Measurements from ENCODE around the gene RAB8B. TPM values are rescaled to one million over a fixed set of nuclear protein-coding genes. Genes with fewer than 3 reads are reported as not detected.

The RAB8B gene
- total RNA-seq, 2 experiments from 2014 or later, result 231 to 239 TPM

DNA sequence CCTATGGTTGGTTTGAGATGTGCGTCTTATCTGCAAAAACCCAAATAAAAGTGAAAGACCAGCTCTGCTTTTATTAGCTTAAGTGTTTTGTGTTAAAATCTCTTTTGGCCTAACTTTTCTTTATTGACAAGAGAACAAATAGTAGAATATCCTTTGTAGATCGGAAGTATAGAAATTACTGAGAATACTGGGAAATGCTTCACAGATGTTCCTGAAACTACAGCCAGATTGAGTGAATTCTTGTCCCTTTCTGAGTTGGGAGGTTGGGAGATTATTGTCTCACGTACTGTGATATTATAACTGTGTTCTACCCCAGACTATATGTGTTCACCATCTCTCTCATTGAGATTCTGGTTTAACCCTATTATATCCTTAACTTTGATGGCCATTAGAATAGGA lies 21.7 kb downstream of the RAB8B start:
- H3K27me3 Mint-ChIP-seq, result no peaks in the 10 kb centered on the region
- H3K36me3 Mint-ChIP-seq, result peaks cover 72% of the 10 kb centered on the region

DNA sequence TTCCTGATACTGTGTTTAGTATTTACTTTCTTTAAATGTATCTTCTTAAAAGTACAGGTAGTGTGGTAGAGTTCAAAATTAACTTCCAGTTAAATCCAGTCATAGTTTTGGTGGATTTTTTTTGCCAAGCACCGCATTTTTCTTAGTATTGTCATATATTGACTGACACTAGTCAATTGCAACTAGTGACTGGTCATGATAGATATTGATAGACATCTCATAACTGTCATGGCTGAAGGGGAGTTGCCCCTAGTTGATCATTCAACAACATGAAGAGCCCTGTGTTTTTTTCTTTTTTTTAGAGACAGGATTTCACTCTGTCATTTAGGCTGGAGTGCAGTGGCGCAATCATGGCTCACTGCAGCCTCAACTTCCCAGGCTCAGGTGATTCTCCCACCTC lies 22.1 kb downstream of the RAB8B start:
- Mint-ChIP-seq H3K27ac (peak overlapping the region; percentile 100), H3K27me3 (no peaks in the 10 kb centered on the region), H3K4me1 (peaks cover 76% of the 10 kb centered on the region), H3K9me3 (peaks cover 3% of the 10 kb centered on the region), H3K4me3 (peak overlapping the region; percentile 79), H3K36me3 (peaks cover 71% of the 10 kb centered on the region)
- no peak for DNase-seq

More for the DNA sequence above, 21.7 kb downstream of the RAB8B start:
- H3K27ac Mint-ChIP-seq, result peak overlapping the region; percentile 100
- H3K4me3 Mint-ChIP-seq, result peak overlapping the region; percentile 79
- H3K9me3 Mint-ChIP-seq, result peaks cover 3% of the 10 kb centered on the region
- peaks cover 80% of the 10 kb centered on the region for H3K4me1 Mint-ChIP-seq
- DNase-seq, result no peak

DNA sequence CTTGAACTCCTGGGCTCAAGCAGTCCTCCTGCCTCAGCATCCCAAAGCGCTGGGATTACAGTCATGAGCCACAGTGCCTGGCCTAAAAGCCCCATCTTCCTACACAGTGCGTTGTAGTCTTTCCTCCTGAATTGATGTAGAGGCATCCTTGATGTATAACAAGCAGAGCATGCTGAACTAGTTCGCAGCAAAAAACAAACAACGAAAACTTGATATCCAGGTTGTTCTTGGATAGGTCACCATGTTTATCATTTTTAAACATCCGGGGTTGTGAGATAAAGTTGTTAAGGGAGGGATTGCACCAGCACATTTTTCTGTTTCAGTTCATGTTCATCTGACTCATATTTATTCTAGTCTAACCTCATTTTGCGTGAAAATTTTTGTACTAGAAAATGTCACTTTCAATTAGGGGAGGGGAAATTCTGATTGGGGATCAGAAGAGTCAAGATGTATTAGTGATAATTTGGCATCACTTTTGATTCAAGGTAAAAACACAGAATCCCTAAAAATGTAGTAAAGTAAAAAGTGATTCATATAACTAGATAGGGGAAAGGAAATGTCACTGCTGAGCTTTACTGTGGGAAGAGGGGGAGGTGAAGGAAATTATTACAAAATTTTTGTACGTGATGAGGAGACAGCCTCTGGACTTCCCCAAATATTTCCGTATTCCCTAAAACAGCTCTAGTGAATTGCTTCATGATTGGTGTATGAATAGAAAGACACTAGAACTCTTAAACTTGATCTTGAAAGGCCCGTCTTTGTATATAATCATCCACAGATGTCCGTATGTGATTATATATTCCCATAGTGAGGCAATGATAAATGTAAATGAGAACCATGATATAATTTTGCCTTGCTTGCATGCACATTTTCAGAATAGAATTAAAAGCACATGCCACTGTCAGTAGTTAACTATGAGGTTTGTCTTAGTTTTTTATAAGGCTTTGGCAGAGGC lies 22.9 kb downstream of the RAB8B start:
- H3K9me3 Mint-ChIP-seq, result no peaks in the 10 kb centered on the region
- peaks cover 73% of the 10 kb centered on the region for H3K4me1 Mint-ChIP-seq
- peaks cover 66% of the 10 kb centered on the region for H3K36me3 Mint-ChIP-seq
- H3K27ac Mint-ChIP-seq, result peak overlapping the region; percentile 100
- H3K4me3 Mint-ChIP-seq, result peak overlapping the region; percentile 79
- no peaks in the 10 kb centered on the region for H3K27me3 Mint-ChIP-seq
- DNase-seq, result no peak

DNA sequence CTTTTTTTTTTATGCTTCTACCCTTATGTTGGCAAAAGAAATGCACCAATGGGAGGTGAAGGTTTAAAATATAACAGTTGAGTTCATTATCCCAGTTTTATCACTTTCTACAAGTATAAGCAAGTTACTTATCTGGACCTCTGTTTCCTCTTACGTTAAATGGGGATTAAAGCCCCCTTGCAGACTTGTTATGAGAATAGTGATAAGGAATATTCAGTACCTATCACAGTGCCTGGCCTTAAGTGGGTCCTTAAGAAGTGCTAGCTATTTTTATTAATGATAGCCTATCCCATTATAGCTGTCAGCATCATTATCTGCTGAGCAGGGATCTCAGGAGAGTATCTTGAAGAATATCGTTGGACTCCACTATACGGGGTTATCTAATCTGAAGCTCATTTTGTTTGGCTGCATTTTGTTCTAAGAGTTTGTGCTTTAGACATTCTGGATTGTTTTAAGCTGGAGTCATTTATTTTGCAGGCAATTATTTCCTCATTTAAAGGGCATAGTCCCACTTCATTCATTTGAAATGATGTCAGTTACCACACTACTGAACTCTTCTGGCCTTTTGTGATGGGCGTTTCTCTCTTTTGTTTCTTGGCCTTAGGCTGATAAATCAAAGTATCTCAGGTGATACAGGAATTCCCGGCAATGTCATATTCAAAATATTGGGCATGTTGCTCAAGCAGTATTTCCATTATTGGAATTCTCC lies 28.8 kb downstream of the RAB8B start:
- Mint-ChIP-seq H3K9me3 (no peaks in the 10 kb centered on the region), H3K27ac (peak overlapping the region; percentile 64), H3K4me3 (no peak overlapping the region), H3K4me1 (peaks cover 71% of the 10 kb centered on the region), H3K36me3 (peaks cover 71% of the 10 kb centered on the region), H3K27me3 (no peaks in the 10 kb centered on the region)
- no peak for DNase-seq

DNA sequence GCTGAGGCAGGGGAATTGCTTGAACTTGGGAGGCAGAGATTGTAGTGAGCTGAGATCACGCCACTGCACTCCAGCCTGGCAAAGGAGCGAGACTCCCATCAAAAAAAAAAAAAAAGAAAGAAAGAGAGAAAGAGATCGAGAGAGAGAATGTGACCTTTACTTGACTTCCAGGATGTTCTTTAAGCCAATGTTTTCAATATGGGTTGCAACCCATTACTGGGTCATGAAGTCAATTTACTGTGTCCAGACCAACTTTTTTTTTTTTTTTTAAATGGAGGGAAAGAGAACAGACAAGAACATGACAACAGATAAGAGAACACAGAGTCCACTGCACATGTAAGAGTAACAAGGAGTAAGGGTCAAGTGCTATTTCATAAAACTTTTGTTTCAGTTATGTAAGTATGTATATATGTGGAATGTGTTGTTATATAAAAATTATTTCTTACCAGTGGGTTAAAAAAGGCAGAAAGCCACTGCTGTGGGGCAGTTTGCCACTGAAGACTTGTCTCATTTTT lies 29.8 kb downstream of the RAB8B start:
- peaks cover 69% of the 10 kb centered on the region for H3K36me3 Mint-ChIP-seq
- no peak for DNase-seq
- peaks cover 66% of the 10 kb centered on the region for H3K4me1 Mint-ChIP-seq
- H3K9me3 Mint-ChIP-seq, result no peaks in the 10 kb centered on the region
- H3K27ac Mint-ChIP-seq, result peak overlapping the region; percentile 63
- H3K27me3 Mint-ChIP-seq, result no peaks in the 10 kb centered on the region
- H3K4me3 Mint-ChIP-seq, result peak overlapping the region; percentile 11

DNA sequence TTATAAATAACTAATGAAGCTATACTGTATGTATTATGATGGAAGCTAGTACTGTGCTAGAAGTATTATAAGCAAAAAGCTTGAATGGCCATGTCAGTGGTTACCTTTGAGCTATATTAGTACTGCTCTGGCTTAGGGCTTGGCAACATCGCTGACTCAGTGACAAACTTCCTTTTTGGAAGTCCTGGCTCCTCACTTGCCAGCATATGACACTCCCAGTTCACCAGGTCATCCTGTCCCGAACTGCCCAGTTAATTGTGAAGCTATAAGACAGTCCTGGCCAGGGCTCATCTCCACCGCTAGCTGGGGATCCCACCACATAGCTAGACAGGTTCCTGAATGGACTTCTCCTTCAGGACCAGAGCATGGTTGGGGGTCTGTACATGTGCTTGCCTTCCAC lies 31.9 kb downstream of the RAB8B start:
- Mint-ChIP-seq H3K27ac (no peak overlapping the region), H3K4me1 (peaks cover 73% of the 10 kb centered on the region), H3K36me3 (peaks cover 71% of the 10 kb centered on the region)

DNA sequence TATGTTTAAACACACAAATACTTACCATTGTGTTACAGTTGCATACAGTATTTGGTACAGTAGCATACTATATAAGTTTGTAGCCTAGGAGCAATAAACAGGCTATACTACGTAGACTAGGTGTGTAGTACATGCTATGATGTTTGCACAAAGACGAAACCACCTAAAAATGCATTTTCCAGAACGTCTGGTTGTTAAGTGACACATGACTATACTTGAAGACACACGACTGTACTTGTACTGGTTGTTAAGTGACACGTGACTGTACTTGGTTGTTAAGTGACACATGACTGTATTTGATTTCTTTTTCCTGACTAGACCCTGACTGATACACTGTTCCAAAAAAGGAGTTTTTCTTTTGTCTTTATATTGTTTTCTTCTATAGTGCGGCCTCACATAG lies 34.1 kb downstream of the RAB8B start:
- DNase-seq, result no peak

More for the DNA sequence above, 31.9 kb downstream of the RAB8B start:
- H3K27me3 Mint-ChIP-seq, result no peaks in the 10 kb centered on the region
- H3K4me3 Mint-ChIP-seq, result no peak overlapping the region
- DNase-seq, result no peak
- no peaks in the 10 kb centered on the region for H3K9me3 Mint-ChIP-seq

DNA sequence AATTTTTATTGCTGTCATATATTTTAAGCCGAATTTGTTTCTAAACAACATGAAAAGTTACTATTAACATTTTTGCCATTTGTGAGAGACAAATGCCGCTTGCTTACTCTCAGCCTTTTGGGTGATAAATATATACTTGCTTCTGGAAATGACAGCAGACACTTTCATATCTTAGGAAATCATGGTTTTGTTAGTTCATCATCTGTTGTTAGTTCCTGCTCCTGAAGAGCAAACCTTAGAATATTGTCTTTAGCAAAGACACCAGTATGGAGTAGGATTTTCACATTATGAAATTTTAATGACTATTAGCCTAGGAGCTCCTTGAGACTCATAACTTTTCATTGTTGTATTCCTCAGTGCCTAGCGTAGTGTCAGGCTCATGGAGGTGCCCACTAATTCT lies 36.0 kb downstream of the RAB8B start:
- no peak for DNase-seq
- peaks cover 80% of the 10 kb centered on the region for H3K36me3 Mint-ChIP-seq
- no peaks in the 10 kb centered on the region for H3K27me3 Mint-ChIP-seq
- H3K4me1 Mint-ChIP-seq, result peaks cover 78% of the 10 kb centered on the region
- H3K4me3 Mint-ChIP-seq, result no peak overlapping the region
- H3K9me3 Mint-ChIP-seq, result no peaks in the 10 kb centered on the region
- no peak overlapping the region for H3K27ac Mint-ChIP-seq

More for the DNA sequence above, 34.1 kb downstream of the RAB8B start:
- no peaks in the 10 kb centered on the region for H3K9me3 Mint-ChIP-seq
- no peak overlapping the region for H3K4me3 Mint-ChIP-seq
- no peaks in the 10 kb centered on the region for H3K27me3 Mint-ChIP-seq
- H3K27ac Mint-ChIP-seq, result no peak overlapping the region
- peaks cover 78% of the 10 kb centered on the region for H3K4me1 Mint-ChIP-seq
- peaks cover 80% of the 10 kb centered on the region for H3K36me3 Mint-ChIP-seq

DNA sequence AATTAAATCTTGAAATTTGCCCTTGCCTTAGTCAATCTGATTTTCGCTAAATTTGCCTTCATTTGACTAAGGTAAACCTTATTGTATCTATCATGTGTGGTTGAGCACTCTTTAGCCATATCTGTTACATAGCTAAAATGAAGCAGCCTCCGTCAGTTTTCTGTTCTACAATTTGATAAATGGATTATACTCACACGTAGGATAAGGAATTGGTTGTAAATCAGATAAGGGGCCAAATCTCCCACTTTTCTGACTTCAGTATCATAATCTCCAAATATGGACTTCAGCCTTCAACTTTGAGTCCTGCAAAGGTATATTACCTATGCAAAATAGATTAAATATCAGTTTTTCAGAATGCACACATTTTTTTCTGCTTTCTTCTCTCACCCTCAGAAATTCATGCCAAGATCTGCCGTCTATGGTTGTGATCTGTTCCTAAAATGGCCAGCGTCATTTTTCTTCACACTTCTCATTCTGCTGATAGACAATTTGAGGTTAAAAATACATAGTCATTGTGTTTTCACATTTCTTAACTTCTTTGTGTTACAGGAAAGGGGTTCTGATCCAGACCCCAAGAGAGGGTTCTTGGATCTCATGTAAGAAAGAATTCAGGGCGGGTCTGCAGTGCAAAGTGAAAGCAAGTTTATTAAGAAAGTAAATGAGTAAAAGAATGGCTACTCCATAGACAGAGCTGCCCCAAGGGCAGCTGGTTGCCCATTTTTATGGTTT lies 36.9 kb downstream of the RAB8B start:
- Mint-ChIP-seq H3K27me3 (no peaks in the 10 kb centered on the region), H3K4me3 (no peak overlapping the region), H3K36me3 (peaks cover 75% of the 10 kb centered on the region), H3K4me1 (peaks cover 75% of the 10 kb centered on the region), H3K9me3 (no peaks in the 10 kb centered on the region), H3K27ac (peak overlapping the region; percentile 6)
- DNase-seq, result no peak

DNA sequence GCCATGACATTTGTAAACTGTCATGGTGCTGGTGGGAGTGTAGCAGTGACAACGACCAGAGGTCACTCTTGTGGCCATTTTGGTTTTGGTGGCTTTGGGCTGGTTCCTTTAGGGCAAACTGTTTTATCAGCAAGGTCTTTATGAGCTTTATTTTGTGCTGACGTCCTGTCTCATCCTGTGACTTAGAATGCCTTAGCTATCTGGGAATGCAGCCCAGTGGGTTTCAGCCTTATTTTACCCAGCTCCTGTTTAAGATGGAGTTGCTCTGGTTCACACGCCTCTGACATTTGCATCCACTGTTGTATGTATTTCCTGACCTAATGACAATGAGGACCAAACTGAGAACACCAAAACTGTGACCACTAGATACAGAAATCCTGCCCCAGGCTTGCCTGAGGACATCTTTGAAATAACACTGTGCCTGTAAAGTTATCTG lies 37.6 kb downstream of the RAB8B start:
- H3K4me3 Mint-ChIP-seq, result no peak overlapping the region
- H3K36me3 Mint-ChIP-seq, result peaks cover 69% of the 10 kb centered on the region
- H3K4me1 Mint-ChIP-seq, result peaks cover 75% of the 10 kb centered on the region
- no peaks in the 10 kb centered on the region for H3K27me3 Mint-ChIP-seq
- H3K27ac Mint-ChIP-seq, result peak overlapping the region; percentile 6
- DNase-seq, result no peak
- H3K9me3 Mint-ChIP-seq, result no peaks in the 10 kb centered on the region

DNA sequence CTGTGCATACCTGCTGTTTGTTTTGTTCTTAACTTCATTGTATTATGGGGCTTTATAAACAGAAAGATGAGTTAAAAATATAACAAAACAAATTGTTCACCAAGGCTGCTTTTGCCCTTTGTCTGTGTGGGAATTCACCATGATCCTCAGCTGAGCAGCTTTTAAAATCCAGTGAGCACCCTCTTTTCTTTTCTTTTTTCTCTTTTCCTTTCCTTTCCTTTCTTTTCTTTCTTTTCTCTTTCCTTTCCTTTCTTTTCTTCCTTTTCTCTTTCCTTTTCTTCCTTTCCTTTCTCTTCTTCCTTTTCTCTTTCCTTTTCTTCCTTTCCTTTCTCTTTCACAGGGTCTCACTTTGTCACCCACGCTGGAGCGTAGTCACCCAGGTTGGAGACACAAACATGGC lies 38.3 kb downstream of the RAB8B start:
- H3K4me1 Mint-ChIP-seq, result peaks cover 75% of the 10 kb centered on the region

DNA sequence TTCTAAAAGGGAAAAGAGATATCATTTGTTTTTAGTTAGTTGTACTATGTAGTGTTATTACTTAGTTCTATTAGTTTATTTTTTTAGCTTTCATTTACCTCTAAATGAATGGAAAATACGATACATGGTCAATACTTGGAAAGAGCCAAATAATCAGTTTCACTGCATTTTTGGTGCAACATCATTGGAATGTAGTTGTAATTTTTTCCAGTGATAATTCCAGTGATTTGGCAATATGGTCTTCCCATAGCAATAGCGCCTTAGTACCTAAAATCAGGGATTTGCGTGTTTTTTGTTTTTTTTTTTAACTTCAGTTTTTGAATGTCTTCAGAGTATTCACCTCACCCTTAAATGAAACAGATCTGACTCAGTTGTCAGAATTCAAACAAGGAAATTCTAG lies 41.8 kb downstream of the RAB8B start:
- no peaks in the 10 kb centered on the region for H3K27me3 Mint-ChIP-seq
- H3K9me3 Mint-ChIP-seq, result no peaks in the 10 kb centered on the region
- H3K36me3 Mint-ChIP-seq, result peaks cover 58% of the 10 kb centered on the region
- H3K4me3 Mint-ChIP-seq, result no peak overlapping the region
- peak overlapping the region; percentile 83 for H3K27ac Mint-ChIP-seq
- peaks cover 82% of the 10 kb centered on the region for H3K4me1 Mint-ChIP-seq
- no peak for DNase-seq

More for the DNA sequence above, 38.3 kb downstream of the RAB8B start:
- Mint-ChIP-seq H3K27me3 (no peaks in the 10 kb centered on the region), H3K4me3 (no peak overlapping the region), H3K9me3 (no peaks in the 10 kb centered on the region), H3K36me3 (peaks cover 62% of the 10 kb centered on the region), H3K27ac (peak overlapping the region; percentile 74)
- DNase-seq, result no peak

DNA sequence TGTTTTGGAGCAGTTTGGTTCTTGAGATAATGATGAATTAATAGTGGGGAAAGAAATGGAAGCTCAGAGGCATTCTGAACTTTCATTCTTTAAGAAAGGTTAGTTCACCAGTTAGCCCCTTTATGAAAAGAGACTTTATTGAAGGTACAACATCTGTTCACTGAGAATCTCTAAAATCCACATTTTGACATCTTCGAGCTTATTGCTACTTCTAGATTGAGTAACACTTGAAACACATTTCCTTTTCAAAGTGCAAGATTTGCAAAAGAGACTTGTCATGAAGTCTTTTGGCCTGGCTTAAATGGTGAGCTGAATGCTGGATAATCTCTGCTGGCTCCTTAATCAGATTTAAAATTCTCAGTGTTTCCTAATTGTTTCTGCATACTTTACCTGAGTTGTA lies 42.3 kb downstream of the RAB8B start:
- H3K36me3 Mint-ChIP-seq, result peaks cover 57% of the 10 kb centered on the region
- peak overlapping the region; percentile 18 for H3K4me3 Mint-ChIP-seq
- no peaks in the 10 kb centered on the region for H3K9me3 Mint-ChIP-seq
- peaks cover 81% of the 10 kb centered on the region for H3K4me1 Mint-ChIP-seq
- H3K27ac Mint-ChIP-seq, result peak overlapping the region; percentile 83
- no peaks in the 10 kb centered on the region for H3K27me3 Mint-ChIP-seq
- no peak for DNase-seq

DNA sequence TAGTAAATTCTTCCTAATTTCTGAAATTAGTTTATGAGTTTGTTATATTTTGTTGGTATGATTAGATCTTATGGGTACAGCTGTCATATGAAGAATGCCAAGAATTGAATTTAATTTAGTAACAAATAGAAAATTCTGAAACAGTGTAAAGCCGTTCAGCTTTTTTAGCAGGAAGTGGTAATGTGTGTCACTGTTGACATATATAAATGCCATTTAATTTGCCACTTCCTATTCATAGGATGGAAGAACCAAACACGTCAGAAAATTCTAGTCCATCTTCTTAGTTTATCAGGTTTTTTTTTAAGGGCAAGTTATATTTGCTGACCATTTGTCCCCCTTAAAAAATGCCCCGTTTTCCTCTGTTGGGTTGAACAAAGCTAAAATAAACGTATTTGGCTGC lies 43.0 kb downstream of the RAB8B start:
- peak overlapping the region; percentile 34 for H3K4me3 Mint-ChIP-seq
- no peaks in the 10 kb centered on the region for H3K27me3 Mint-ChIP-seq
- H3K27ac Mint-ChIP-seq, result peak overlapping the region; percentile 86
- H3K9me3 Mint-ChIP-seq, result no peaks in the 10 kb centered on the region
- DNase-seq, result no peak
- H3K36me3 Mint-ChIP-seq, result peaks cover 58% of the 10 kb centered on the region
- peaks cover 81% of the 10 kb centered on the region for H3K4me1 Mint-ChIP-seq
